Breast epithelium (tissue), 4 donors: ENCODE results near the gene ARPIN. TPM values are rescaled to one million over a fixed set of nuclear protein-coding genes. Genes with fewer than 3 reads are reported as not detected.

Experiments
- DNase-seq, 2 donors: peaks; one replicate each; pipeline ENCODE4 v3.0.0-alpha.2; 2019; ENCODE audit warnings: low spot score in 2 of 2
- H3K27ac ChIP-seq, 2 donors: fragments of 200-600 bp; sonication (generic) in 1 of 2; one replicate each; pipeline ENCODE4 v1.5.1; 2016 to 2019; ENCODE audit warnings: mild to moderate bottlenecking in 1 of 2
- H3K27me3 ChIP-seq, 2 donors: fragments of 200-600 bp; sonication (generic) in 1 of 2; one replicate each; pipeline versions ENCODE4 v1.5.1 to v1.6.0; 2017 to 2019; ENCODE audit warnings: control low read depth in 1 of 2, mild to moderate bottlenecking in 1 of 2
- H3K36me3 ChIP-seq: fragments of 200-600 bp; one replicate; pipeline ENCODE4 v1.5.1; 2019
- H3K4me1 ChIP-seq, 2 donors: fragments of 200-600 bp; sonication (generic); one replicate each; pipeline ENCODE4 v1.5.1; 2016 to 2019; ENCODE audit warnings: control low read depth in 1 of 2
- H3K4me3 ChIP-seq, 3 donors: fragments of 200-600 bp; sonication (generic); 1 replicate in 2 of 3; 2 replicates in 1 of 3; pipeline ENCODE4 v1.5.1; 2016 to 2019; ENCODE audit warnings: mild to moderate bottlenecking in 3 of 3, moderate library complexity in 2 of 3
- H3K9me3 ChIP-seq, 2 donors: fragments of 200-600 bp; sonication (generic) in 1 of 2; one replicate each; pipeline ENCODE4 v1.5.1; 2016 to 2019; ENCODE audit warnings: control low read depth in 1 of 2
- CTCF ChIP-seq, 3 donors: fragments of 450-650 bp; IDR thresholded peaks; one replicate each; pipeline ENCODE4 v1.5.1; 2016 to 2017; ENCODE audit warnings: antibody characterized with exemption in 3 of 3, mild to moderate bottlenecking in 3 of 3, moderate library complexity in 3 of 3
- POLR2A ChIP-seq: fragments of 450-650 bp; IDR thresholded peaks from one replicate; pipeline ENCODE4 v1.6.1; 2016; ENCODE audit warnings: antibody characterized with exemption, mild to moderate bottlenecking, moderate library complexity
- POLR2AphosphoS5 ChIP-seq, 3 donors: sonication (generic); formaldehyde crosslinking; IDR thresholded peaks; one replicate each; pipeline ENCODE4 v1.6.1; 2017; ENCODE audit warnings: antibody characterized with exemption in 3 of 3
- intact Hi-C: fragments of 100-400 bp; cut with DNase I; formaldehyde crosslinking; loops from one replicate; pipeline ENCODE4 v1.15.1; 2023; ENCODE audit warnings: low total_unique reads
- total RNA-seq, 3 donors: library from RNA; depleted of rRNA; stranded (reverse); fragments of >200 nt; gene quantifications; one replicate each; pipeline ENCODE4 v1.1.0, GENCODE V29; 2016

ARPIN gene
- total RNA-seq, 3 donors from 2014 or later = 14.6 to 22.3 (median 17.0) TPM

GRCh38 chr15:89898614-89899294 is 14.0 kb downstream of the ARPIN start:
- peak in 2 of 3 donors; percentile 68 to 77 for TF ChIP-seq CTCF (IDR thresholded peaks at IDR 0.05)
- no peak for TF ChIP-seq POLR2A
- TF ChIP-seq POLR2AphosphoS5 (IDR thresholded peaks at IDR 0.05) = no peak
- H3K27me3 ChIP-seq = no peaks in the 10 kb centered on the region

GRCh38 chr15:89898146-89898545 is 14.6 kb downstream of the ARPIN start:
- Histone ChIP-seq H3K27ac (no peak overlapping the region), H3K9me3 (no peaks in the 10 kb centered on the region), H3K4me1 (no peaks in the 10 kb centered on the region), H3K4me3 (no peak overlapping the region), H3K36me3 (no peaks in the 10 kb centered on the region), H3K27me3 (no peaks in the 10 kb centered on the region)
- TF ChIP-seq CTCF (IDR thresholded peaks at IDR 0.05) (no peak), POLR2AphosphoS5 (IDR thresholded peaks at IDR 0.05) (no peak), POLR2A (no peak)
- DNase-seq = no peak
- intact Hi-C loops = loop anchor here (10.0 kb wide), 1 partner anchor 177 kb away; no protein-coding TSS in a partner anchor

More at GRCh38 chr15:89898614-89899294, 14.0 kb downstream of the ARPIN start:
- no peak for DNase-seq
- H3K4me3 ChIP-seq = no peak overlapping the region
- no peak overlapping the region for H3K27ac ChIP-seq
- H3K4me1 ChIP-seq = no peaks in the 10 kb centered on the region
- no peaks in the 10 kb centered on the region for H3K9me3 ChIP-seq
- H3K36me3 ChIP-seq = no peaks in the 10 kb centered on the region
- intact Hi-C loops = loop anchor here (10.0 kb wide), 1 partner anchor 176 kb away; no protein-coding TSS in a partner anchor

GRCh38 chr15:89893696-89894447 is 18.9 kb downstream of the ARPIN start, which contains the start of gene AP3S2:
TSS of gene AP3S2 (minus strand) at chr15:89893994. CDS start at chr15:89893949, 45 bp downstream.
- intact Hi-C loops = loop anchor here (10.0 kb wide), 1 partner anchor 181 kb away; no protein-coding TSS in a partner anchor

GRCh38 chr15:89893027-89893426 is 19.7 kb downstream of the ARPIN start:
- Histone ChIP-seq H3K9me3 (no peaks in the 10 kb centered on the region), H3K27ac (peak overlapping the region; percentile 92 to 93), H3K4me3 (peak overlapping the region; percentile 76 to 95 (median 87)), H3K27me3 (no peaks in the 10 kb centered on the region), H3K4me1 (no peaks in the 10 kb centered on the region), H3K36me3 (no peaks in the 10 kb centered on the region)
- intact Hi-C loops = loop anchor here (10.0 kb wide), 1 partner anchor 182 kb away; no protein-coding TSS in a partner anchor
- DNase-seq = no peak
- no peak for TF ChIP-seq POLR2A
- TF ChIP-seq CTCF (IDR thresholded peaks at IDR 0.05) = no peak
- TF ChIP-seq POLR2AphosphoS5 (IDR thresholded peaks at IDR 0.05) = no peak

More at GRCh38 chr15:89893696-89894447, 18.9 kb downstream of the ARPIN start, which contains the start of gene AP3S2:
- peak within 1 kb of the TSS; percentile 92 to 93 for H3K27ac ChIP-seq
- H3K9me3 ChIP-seq = no peaks in the 10 kb centered on the region
- DNase-seq = peak; percentile 91 to 94
- H3K4me1 ChIP-seq = no peaks in the 10 kb centered on the region
- TF ChIP-seq POLR2A = no peak
- peak in 1 of 3 donors; percentile 29 for TF ChIP-seq CTCF (IDR thresholded peaks at IDR 0.05)
- TF ChIP-seq POLR2AphosphoS5 (IDR thresholded peaks at IDR 0.05) = peak; percentile 84 to 94 (median 92)
- H3K27me3 ChIP-seq = no peaks in the 10 kb centered on the region
- no peaks in the 10 kb centered on the region for H3K36me3 ChIP-seq
- peak within 1 kb of the TSS; percentile 76 to 95 (median 87) for H3K4me3 ChIP-seq
